GM12878 (cell line): ENCODE data around the gene WDR75.

Experiments
- BCL3 ChIP-seq: IDR thresholded peaks from 2 replicates; pipeline ENCODE4 v1.6.1; 2011; ENCODE audit warnings: borderline replicate concordance, low read depth, mild to moderate bottlenecking, moderate library complexity, low read length; ENCODE audit not compliant: insufficient read depth, poor library complexity, severe bottlenecking
- BMI1 ChIP-seq: fragments of 450-650 bp; IDR thresholded peaks from 2 replicates; pipeline ENCODE4 v1.6.1; 2016; ENCODE audit warnings: mild to moderate bottlenecking, moderate library complexity, borderline replicate concordance
- CEBPB ChIP-seq, 2 experiments: fragments of 150-350 bp in 1 of 2; IDR thresholded peaks; 2 replicates each; pipeline ENCODE4 v1.6.1; 2012 to 2014; ENCODE audit warnings: low read depth in 2 of 2, low read length in 2 of 2, borderline replicate concordance in 1 of 2, inconsistent platforms in 1 of 2
- CTCF ChIP-seq, 3 experiments: IDR thresholded peaks in 2 of 3; conservative IDR thresholded peaks in 1 of 3; 2 replicates each; pipeline ENCODE4 v1.5.1; 2011; ENCODE audit warnings: low read depth in 3 of 3, low read length in 3 of 3, mild to moderate bottlenecking in 3 of 3, control low read depth in 2 of 3, moderate library complexity in 2 of 3, inconsistent platforms in 1 of 3, mixed read lengths in 1 of 3; ENCODE audit not compliant: control insufficient read depth in 2 of 3, insufficient read depth in 1 of 3; ENCODE audit errors: extremely low read depth in 1 of 3
- GABPA ChIP-seq: IDR thresholded peaks from 2 replicates; pipeline ENCODE4 v1.6.1; 2014; ENCODE audit warnings: antibody characterized with exemption, low read depth, mild to moderate bottlenecking, inconsistent platforms
- MTA2 ChIP-seq: fragments of 450-650 bp; IDR thresholded peaks from 2 replicates; pipeline ENCODE4 v1.6.1; 2016; ENCODE audit warnings: low read depth, mild to moderate bottlenecking, moderate library complexity
- POLR2A ChIP-seq: IDR thresholded peaks from 2 replicates; pipeline ENCODE4 v1.6.1; 2011; ENCODE audit warnings: low read depth, mild to moderate bottlenecking, low read length
- STAT1 ChIP-seq: fragments of 450-650 bp; conservative IDR thresholded peaks from 2 replicates; pipeline ENCODE4 v1.6.1; 2014; ENCODE audit warnings: antibody characterized with exemption, mild to moderate bottlenecking
- TAF1 ChIP-seq: IDR thresholded peaks from 2 replicates; pipeline ENCODE4 v1.6.1; 2011; ENCODE audit warnings: mild to moderate bottlenecking, low read depth, low read length, borderline replicate concordance

DNA sequence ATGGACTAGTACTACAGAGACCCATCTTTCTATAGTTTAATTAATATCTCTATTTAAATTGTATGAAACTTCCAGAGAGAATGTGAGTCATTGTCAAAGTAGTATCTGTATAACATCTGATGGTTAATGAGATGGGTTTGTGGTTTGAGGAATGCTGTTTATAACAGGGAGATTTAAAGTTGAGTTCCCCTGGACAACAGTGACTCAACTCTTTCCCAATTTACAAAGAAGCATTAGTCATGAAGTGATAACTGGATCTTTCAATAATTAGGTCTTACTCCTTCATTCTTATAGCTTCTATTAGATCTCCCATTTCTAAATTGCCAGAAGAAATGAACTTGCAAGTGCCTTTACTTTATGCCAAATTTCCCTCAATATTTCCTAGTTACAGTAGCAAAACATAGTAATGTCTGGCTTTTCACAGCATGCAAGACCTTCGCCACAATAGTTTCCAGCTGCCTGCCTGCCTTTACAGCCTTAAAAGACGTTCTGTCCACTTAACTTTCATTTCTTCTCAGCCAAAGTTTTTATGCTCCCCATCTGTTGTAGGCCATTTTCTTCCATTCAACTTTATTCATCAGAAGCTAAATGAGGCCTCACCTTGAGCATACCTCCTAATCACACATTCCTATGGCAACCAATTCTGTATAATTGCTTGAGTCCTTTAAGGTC is 47.7 kb upstream of the WDR75 start:
- no peak for TF ChIP-seq CTCF (IDR thresholded peaks at IDR 0.05 in 2 of 3, conservative IDR thresholded peaks at IDR 0.05 in 1 of 3; ENCODE audit: control insufficient read depth in 2 of 3, extremely low read depth in 1 of 3, insufficient read depth in 1 of 3, low read depth in 3 of 3, low read length in 3 of 3)
- no peak for TF ChIP-seq BCL3
- no peak for TF ChIP-seq GABPA
- TF ChIP-seq TAF1 = no peak
- no peak for TF ChIP-seq BMI1
- TF ChIP-seq POLR2A = no peak
- no peak for TF ChIP-seq STAT1
- TF ChIP-seq MTA2 = no peak
- TF ChIP-seq CEBPB (IDR thresholded peaks at IDR 0.05; ENCODE audit: borderline replicate concordance in 1 of 2, low read depth in 2 of 2, low read length in 2 of 2) = no peak
